Measurements from ENCODE around the gene NAV3.

Gene NAV3

GRCh38 chr12:77821699-77822203, 8.9 kb upstream of the NAV3 start:
- H3K36me3 Mint-ChIP-seq (ENCODE audit: low read depth) = no peaks in the 10 kb centered on the region
- no peak overlapping the region for H3K27ac Mint-ChIP-seq
- peaks cover 5% of the 10 kb centered on the region for H3K9me3 Mint-ChIP-seq
- no peak overlapping the region for H3K4me3 Mint-ChIP-seq
- no peaks in the 10 kb centered on the region for H3K4me1 Mint-ChIP-seq (ENCODE audit: low read depth)
- H3K27me3 Mint-ChIP-seq = no peaks in the 10 kb centered on the region

GRCh38 chr12:77833329-77833728, 2.6 kb downstream of the NAV3 start:
- Mint-ChIP-seq H3K4me1 (ENCODE audit: low read depth) (no peaks in the 10 kb centered on the region), H3K4me3 (no peak overlapping the region), H3K27ac (no peak overlapping the region), H3K9me3 (no peaks in the 10 kb centered on the region), H3K27me3 (no peaks in the 10 kb centered on the region), H3K36me3 (ENCODE audit: low read depth) (no peaks in the 10 kb centered on the region)

GRCh38 chr12:77834618-77835017, 3.9 kb downstream of the NAV3 start:
- Mint-ChIP-seq H3K27ac (no peak overlapping the region), H3K9me3 (peaks cover 6% of the 10 kb centered on the region), H3K36me3 (ENCODE audit: low read depth) (no peaks in the 10 kb centered on the region)

GRCh38 chr12:77835969-77836368, 5.3 kb downstream of the NAV3 start:
- Mint-ChIP-seq H3K27me3 (no peaks in the 10 kb centered on the region), H3K4me3 (no peak overlapping the region), H3K9me3 (peaks cover 6% of the 10 kb centered on the region), H3K27ac (no peak overlapping the region), H3K4me1 (ENCODE audit: low read depth) (no peaks in the 10 kb centered on the region), H3K36me3 (ENCODE audit: low read depth) (no peaks in the 10 kb centered on the region)

More at GRCh38 chr12:77834618-77835017, 3.9 kb downstream of the NAV3 start:
- Mint-ChIP-seq H3K4me3 (no peak overlapping the region), H3K4me1 (ENCODE audit: low read depth) (no peaks in the 10 kb centered on the region), H3K27me3 (no peaks in the 10 kb centered on the region)

GRCh38 chr12:77837876-77838291, 7.2 kb downstream of the NAV3 start:
- no peaks in the 10 kb centered on the region for H3K36me3 Mint-ChIP-seq (ENCODE audit: low read depth)
- no peaks in the 10 kb centered on the region for H3K27me3 Mint-ChIP-seq
- no peak overlapping the region for H3K27ac Mint-ChIP-seq
- no peak overlapping the region for H3K4me3 Mint-ChIP-seq
- H3K4me1 Mint-ChIP-seq (ENCODE audit: low read depth) = no peaks in the 10 kb centered on the region
- peaks cover 6% of the 10 kb centered on the region for H3K9me3 Mint-ChIP-seq

GRCh38 chr12:77841521-77841920, 10.8 kb downstream of the NAV3 start:
- Mint-ChIP-seq H3K9me3 (peaks cover 6% of the 10 kb centered on the region), H3K4me1 (ENCODE audit: low read depth) (no peaks in the 10 kb centered on the region), H3K36me3 (ENCODE audit: low read depth) (no peaks in the 10 kb centered on the region), H3K27me3 (no peaks in the 10 kb centered on the region), H3K4me3 (no peak overlapping the region), H3K27ac (no peak overlapping the region)

GRCh38 chr12:77842430-77842829, 11.7 kb downstream of the NAV3 start:
- no peak overlapping the region for H3K27ac Mint-ChIP-seq
- H3K4me3 Mint-ChIP-seq = no peak overlapping the region
- no peaks in the 10 kb centered on the region for H3K36me3 Mint-ChIP-seq (ENCODE audit: low read depth)
- H3K9me3 Mint-ChIP-seq = peaks cover 10% of the 10 kb centered on the region
- H3K4me1 Mint-ChIP-seq (ENCODE audit: low read depth) = no peaks in the 10 kb centered on the region
- H3K27me3 Mint-ChIP-seq = no peaks in the 10 kb centered on the region

- Mint-ChIP-seq H3K4me3 (no peak overlapping the region), H3K9me3 (peaks cover 4% of the 10 kb centered on the region), H3K27me3 (no peaks in the 10 kb centered on the region), H3K4me1 (ENCODE audit: low read depth) (no peaks in the 10 kb centered on the region), H3K36me3 (ENCODE audit: low read depth) (no peaks in the 10 kb centered on the region), H3K27ac (no peak overlapping the region)
Observed at GRCh38 chr12:77845831-77846230, 15.1 kb downstream of the NAV3 start.

GRCh38 chr12:77847060-77847541, 16.4 kb downstream of the NAV3 start:
- no peaks in the 10 kb centered on the region for H3K4me1 Mint-ChIP-seq (ENCODE audit: low read depth)
- no peak overlapping the region for H3K4me3 Mint-ChIP-seq
- H3K9me3 Mint-ChIP-seq = peaks cover 4% of the 10 kb centered on the region
- no peak overlapping the region for H3K27ac Mint-ChIP-seq
- H3K27me3 Mint-ChIP-seq = no peaks in the 10 kb centered on the region
- H3K36me3 Mint-ChIP-seq (ENCODE audit: low read depth) = no peaks in the 10 kb centered on the region

GRCh38 chr12:77847680-77848431, 17.2 kb downstream of the NAV3 start:
- no peak overlapping the region for H3K27ac Mint-ChIP-seq
- no peaks in the 10 kb centered on the region for H3K36me3 Mint-ChIP-seq (ENCODE audit: low read depth)
- no peaks in the 10 kb centered on the region for H3K27me3 Mint-ChIP-seq
- H3K4me1 Mint-ChIP-seq (ENCODE audit: low read depth) = no peaks in the 10 kb centered on the region
- no peak overlapping the region for H3K4me3 Mint-ChIP-seq
- H3K9me3 Mint-ChIP-seq = peaks cover 4% of the 10 kb centered on the region

- Mint-ChIP-seq H3K4me1 (ENCODE audit: low read depth) (no peaks in the 10 kb centered on the region), H3K27ac (no peak overlapping the region), H3K27me3 (no peaks in the 10 kb centered on the region), H3K4me3 (no peak overlapping the region), H3K36me3 (ENCODE audit: low read depth) (no peaks in the 10 kb centered on the region), H3K9me3 (peaks cover 8% of the 10 kb centered on the region)
Observed at GRCh38 chr12:77850129-77850528, 19.4 kb downstream of the NAV3 start.

GRCh38 chr12:77850698-77851097, 20.0 kb downstream of the NAV3 start:
- H3K4me3 Mint-ChIP-seq = no peak overlapping the region
- H3K36me3 Mint-ChIP-seq (ENCODE audit: low read depth) = no peaks in the 10 kb centered on the region
- H3K4me1 Mint-ChIP-seq (ENCODE audit: low read depth) = no peaks in the 10 kb centered on the region
- no peak overlapping the region for H3K27ac Mint-ChIP-seq
- H3K27me3 Mint-ChIP-seq = no peaks in the 10 kb centered on the region
- H3K9me3 Mint-ChIP-seq = peaks cover 8% of the 10 kb centered on the region

- no peaks in the 10 kb centered on the region for H3K4me1 Mint-ChIP-seq (ENCODE audit: low read depth)
- no peaks in the 10 kb centered on the region for H3K36me3 Mint-ChIP-seq (ENCODE audit: low read depth)
- peaks cover 4% of the 10 kb centered on the region for H3K9me3 Mint-ChIP-seq
- no peak overlapping the region for H3K4me3 Mint-ChIP-seq
- no peak overlapping the region for H3K27ac Mint-ChIP-seq
- no peaks in the 10 kb centered on the region for H3K27me3 Mint-ChIP-seq
Observed at GRCh38 chr12:77855548-77855947, 24.9 kb downstream of the NAV3 start.

- no peaks in the 10 kb centered on the region for H3K4me1 Mint-ChIP-seq (ENCODE audit: low read depth)
Observed at GRCh38 chr12:77861317-77861716, 30.6 kb downstream of the NAV3 start.

GRCh38 chr12:77865178-77865577, 34.5 kb downstream of the NAV3 start:
- Mint-ChIP-seq H3K4me3 (no peak overlapping the region), H3K27ac (no peak overlapping the region), H3K4me1 (ENCODE audit: low read depth) (no peaks in the 10 kb centered on the region), H3K36me3 (ENCODE audit: low read depth) (no peaks in the 10 kb centered on the region), H3K27me3 (no peaks in the 10 kb centered on the region), H3K9me3 (no peaks in the 10 kb centered on the region)

More at GRCh38 chr12:77861317-77861716, 30.6 kb downstream of the NAV3 start:
- H3K27ac Mint-ChIP-seq = no peak overlapping the region
- H3K36me3 Mint-ChIP-seq (ENCODE audit: low read depth) = no peaks in the 10 kb centered on the region
- no peaks in the 10 kb centered on the region for H3K27me3 Mint-ChIP-seq
- no peak overlapping the region for H3K4me3 Mint-ChIP-seq
- no peaks in the 10 kb centered on the region for H3K9me3 Mint-ChIP-seq

GRCh38 chr12:77878901-77879300, 48.2 kb downstream of the NAV3 start:
- Mint-ChIP-seq H3K4me1 (ENCODE audit: low read depth) (no peaks in the 10 kb centered on the region), H3K27ac (no peak overlapping the region), H3K4me3 (no peak overlapping the region), H3K9me3 (peaks cover 4% of the 10 kb centered on the region), H3K36me3 (ENCODE audit: low read depth) (no peaks in the 10 kb centered on the region), H3K27me3 (no peaks in the 10 kb centered on the region)

All from stimulated activated naive CD8-positive, alpha-beta T cell treated with anti-CD3 and anti-CD28 coated beads, Interleukin-15, Interleukin-2, amounts not matched to agents 100 ng/mL and 50 ng/mL, for 24 hours (primary cell).